AG04450 (cell line): ENCODE results near the gene PTPRT. TPM values are rescaled to one million over a fixed set of nuclear protein-coding genes. Genes with fewer than 3 reads are reported as not detected.

Experiments
- CTCF ChIA-PET: fragments of 300-600, 350-600 bp; formaldehyde crosslinking; extraction: SDS; loops from one replicate; lab custom pipeline; 2022; ENCODE audit warnings: antibody characterized with exemption, inconsistent platforms; lab: Charles Lee
- POLR2A ChIA-PET: fragments of 350-600 bp; formaldehyde crosslinking; extraction: SDS; loops from one replicate; lab custom pipeline; 2021; ENCODE audit warnings: antibody characterized with exemption, inconsistent platforms; lab: Yijun Ruan, JAX
- DNase-seq: peaks from one replicate; pipeline ENCODE4 v3.0.0-alpha.2; 2011; ENCODE audit warnings: low read depth, low spot score
- H3K27ac ChIP-seq: one replicate; pipeline ENCODE4 v1.5.1; 2012; ENCODE audit warnings: low read depth, low read length, control low read depth
- H3K27me3 ChIP-seq: one replicate; pipeline ENCODE4 v1.6.0; 2012; ENCODE audit warnings: low read length; ENCODE audit not compliant: control insufficient read depth, insufficient read depth
- H3K4me3 ChIP-seq: 2 replicates; pipeline ENCODE4 v1.5.1; 2011; ENCODE audit warnings: mild to moderate bottlenecking, low read depth, low read length, control low read depth
- H3K9me3 ChIP-seq: 2 replicates; pipeline ENCODE4 v1.5.1; 2012; ENCODE audit warnings: low read length; ENCODE audit not compliant: control insufficient read depth, insufficient read depth
- CTCF ChIP-seq: IDR thresholded peaks from 2 replicates; pipeline ENCODE4 v1.5.1; 2011; ENCODE audit warnings: low read depth, low read length, control low read depth, inconsistent platforms
- polyA plus RNA-seq: library from polyadenylated mRNA; depleted of rRNA; stranded (reverse); fragments of >200 nt; gene quantifications from 2 replicates; pipeline ENCODE4 v1.2.3, GENCODE V29; 2011

Gene PTPRT
- polyA plus RNA-seq, 1 experiment, result not detected

GRCh38 chr20:43185901-43186300 lies 3.8 kb downstream of the PTPRT start:
- DNase-seq, result no peak
- H3K4me3 ChIP-seq, result no peak overlapping the region
- no peaks in the 10 kb centered on the region for H3K9me3 ChIP-seq
- ChIA-PET POLR2A (no interaction called here), CTCF (interaction anchor here (0.6 to 4.9 kb wide), 4 partner anchors 29 to 1488 kb away, joined by 3 to 33 read pairs (median 5); no protein-coding TSS in a partner anchor)
- H3K27me3 ChIP-seq, result peaks cover 17% of the 10 kb centered on the region
- no peak for TF ChIP-seq CTCF
- H3K27ac ChIP-seq, result no peak overlapping the region

GRCh38 chr20:43183536-43184070 lies 6.1 kb downstream of the PTPRT start:
- ChIA-PET CTCF (interaction anchor here (0.7 kb wide), 1 partner anchor 226 kb away, joined by 3 read pairs; no protein-coding TSS in a partner anchor), POLR2A (no interaction called here)
- TF ChIP-seq CTCF, result no peak
- H3K4me3 ChIP-seq, result no peak overlapping the region
- no peak for DNase-seq
- H3K27me3 ChIP-seq, result peaks cover 9% of the 10 kb centered on the region
- no peak overlapping the region for H3K27ac ChIP-seq
- H3K9me3 ChIP-seq, result no peaks in the 10 kb centered on the region

- H3K27me3 ChIP-seq, result no peaks in the 10 kb centered on the region
- TF ChIP-seq CTCF, result no peak
- no peak for DNase-seq
- no peak overlapping the region for H3K4me3 ChIP-seq
- POLR2A ChIA-PET, result no interaction called here
- no peaks in the 10 kb centered on the region for H3K9me3 ChIP-seq
- CTCF ChIA-PET, result no interaction called here
- no peak overlapping the region for H3K27ac ChIP-seq
Observed at GRCh38 chr20:43178080-43178479, 11.6 kb downstream of the PTPRT start.

- POLR2A ChIA-PET, result no interaction called here
- Histone ChIP-seq H3K4me3 (no peak overlapping the region), H3K27ac (no peak overlapping the region), H3K27me3 (no peaks in the 10 kb centered on the region), H3K9me3 (no peaks in the 10 kb centered on the region)
- DNase-seq, result no peak
- CTCF ChIA-PET, result interaction anchor here (0.6 kb wide), 1 partner anchor 12 kb away, joined by 3 read pairs; no protein-coding TSS in a partner anchor
- no peak for TF ChIP-seq CTCF
Observed at GRCh38 chr20:43176726-43177125, 13.0 kb downstream of the PTPRT start.

- no peak for DNase-seq
- no peak for TF ChIP-seq CTCF
- H3K9me3 ChIP-seq, result no peaks in the 10 kb centered on the region
- CTCF ChIA-PET, result interaction anchor here (0.7 kb wide), 1 partner anchor 1290 kb away, joined by 5 read pairs; no protein-coding TSS in a partner anchor
- no peak overlapping the region for H3K4me3 ChIP-seq
- POLR2A ChIA-PET, result no interaction called here
- H3K27me3 ChIP-seq, result no peaks in the 10 kb centered on the region
- H3K27ac ChIP-seq, result no peak overlapping the region
Observed at GRCh38 chr20:43171930-43172329, 17.8 kb downstream of the PTPRT start.
